GM19395 (cell line): ENCODE results near the gene LRRC53.
A peak's percentile ranks its signal among the peaks of the same experiment; 100 is the strongest.

Experiments
- ATAC-seq: cut with Tn5 transposase; IDR thresholded peaks from one replicate; pipeline ENCODE4 v1.9.1; 2021; ENCODE audit warnings: mild to moderate bottlenecking, moderate library complexity; ENCODE audit not compliant: unreplicated experiment

LRRC53 gene

DNA sequence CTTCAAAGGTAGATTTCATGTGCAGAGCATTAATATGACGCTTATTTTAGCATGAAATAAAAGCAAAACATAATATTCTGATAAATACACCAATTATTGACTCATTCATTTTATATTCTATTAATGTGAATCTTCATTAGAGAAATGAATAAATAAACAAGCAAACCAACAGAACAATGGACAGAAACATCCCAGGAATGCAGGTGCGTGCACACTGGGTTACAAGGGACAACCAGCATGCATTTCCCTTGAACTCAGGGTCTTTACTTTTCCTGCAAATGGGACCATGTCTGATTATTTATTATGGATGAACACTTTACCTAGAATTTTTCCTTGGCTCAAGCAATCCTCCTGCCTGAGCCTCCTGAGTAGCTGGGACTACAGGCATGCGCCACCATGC, 13.5 kb downstream of the LRRC53 start:
- ATAC-seq, result no peak

DNA sequence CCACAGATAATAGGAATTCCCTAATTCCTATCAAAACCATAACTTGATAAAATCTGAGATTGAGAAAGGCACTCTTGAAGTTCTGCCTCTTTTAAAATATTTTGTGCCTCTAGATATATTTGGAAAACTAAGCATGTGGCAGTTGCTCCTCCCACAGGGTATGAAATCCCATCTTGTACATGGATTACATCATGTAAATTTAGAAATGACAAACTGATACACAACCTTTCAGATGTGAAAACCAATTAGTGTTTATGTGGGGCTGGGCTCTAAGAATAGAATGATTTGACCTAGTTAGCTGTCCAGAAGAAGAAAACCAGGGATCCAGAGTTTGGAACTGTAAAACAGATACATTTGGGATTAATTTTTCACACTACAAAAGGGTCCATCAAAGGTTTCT, 15.7 kb downstream of the LRRC53 start:
- ATAC-seq, result no peak

DNA sequence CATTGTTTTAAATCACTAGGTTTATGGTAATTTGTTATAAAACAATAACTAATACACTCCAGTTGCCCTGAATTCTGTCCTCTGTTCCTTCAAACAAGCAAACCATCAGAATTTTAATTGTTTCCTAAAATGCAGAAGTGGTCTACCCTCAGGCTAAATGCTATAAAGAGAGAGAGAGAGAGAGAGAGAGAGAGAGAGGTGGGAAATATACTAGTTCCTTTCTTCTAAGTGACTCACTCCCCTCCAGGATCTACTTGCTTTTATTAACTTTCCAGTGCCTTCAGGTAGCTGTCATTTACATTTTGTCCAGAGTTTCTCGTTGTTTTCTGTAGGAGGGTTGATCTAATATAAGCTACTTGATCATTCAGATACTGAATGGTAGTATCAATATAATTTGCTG, 26.4 kb downstream of the LRRC53 start:
- no peak for ATAC-seq

DNA sequence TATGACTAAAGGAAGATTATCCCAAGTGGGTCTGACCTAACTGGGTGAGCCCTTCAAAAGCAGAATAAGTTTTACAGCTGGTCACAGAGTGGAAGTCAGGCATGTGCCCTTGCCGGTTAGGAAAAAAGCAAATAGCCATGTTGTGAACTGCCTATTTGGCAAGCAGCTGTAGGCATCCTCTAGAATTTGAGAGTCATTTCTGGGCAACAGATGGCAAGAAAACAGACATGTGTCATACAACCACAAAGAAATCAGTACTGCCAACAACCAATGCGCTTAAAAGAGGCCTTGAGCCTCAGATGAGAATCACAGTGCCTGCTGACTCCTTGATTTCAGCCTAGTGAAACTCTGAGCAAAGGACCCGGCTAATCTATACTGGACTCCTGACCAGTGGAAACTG, 26.8 kb downstream of the LRRC53 start:
- ATAC-seq, result no peak

DNA sequence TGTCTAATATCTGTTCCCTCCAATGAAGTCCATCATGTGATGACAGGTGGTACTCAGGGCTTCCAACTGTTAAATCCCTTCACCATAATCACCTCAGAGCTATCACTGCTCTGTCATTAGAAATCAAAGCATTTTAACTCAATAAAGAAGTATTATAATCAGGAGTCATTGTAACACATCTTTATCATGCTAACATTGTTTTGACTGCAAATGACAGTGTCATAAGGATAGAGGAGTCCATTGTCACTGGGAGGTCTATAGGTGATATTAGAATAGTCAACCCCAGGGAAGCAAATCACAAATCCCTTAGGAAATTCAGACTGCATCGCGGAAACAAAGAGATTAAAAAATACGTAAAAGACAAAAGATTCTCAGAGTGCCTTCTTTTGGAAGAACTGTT, 30.8 kb downstream of the LRRC53 start:
- ATAC-seq, result no peak

DNA sequence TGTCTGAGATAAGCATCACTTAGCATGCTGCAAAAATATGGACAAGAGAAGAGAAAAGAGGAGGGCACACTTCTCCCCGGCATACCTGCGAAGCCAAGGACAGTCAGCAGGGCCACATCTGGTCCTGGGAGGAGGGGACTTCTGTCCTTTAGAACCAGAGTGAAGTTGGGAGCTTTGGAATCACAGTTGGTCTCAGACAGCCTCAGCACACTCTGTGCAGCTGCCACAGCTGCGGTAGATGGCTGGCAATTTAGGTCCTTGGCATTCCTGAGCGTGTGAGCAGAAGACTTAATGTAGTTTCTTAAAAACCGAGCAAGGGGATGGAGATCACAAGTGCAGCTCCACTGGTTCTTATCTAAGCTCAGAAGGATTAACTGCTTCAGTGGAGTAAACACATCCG, 32.3 kb downstream of the LRRC53 start:
- ATAC-seq, result no peak

DNA sequence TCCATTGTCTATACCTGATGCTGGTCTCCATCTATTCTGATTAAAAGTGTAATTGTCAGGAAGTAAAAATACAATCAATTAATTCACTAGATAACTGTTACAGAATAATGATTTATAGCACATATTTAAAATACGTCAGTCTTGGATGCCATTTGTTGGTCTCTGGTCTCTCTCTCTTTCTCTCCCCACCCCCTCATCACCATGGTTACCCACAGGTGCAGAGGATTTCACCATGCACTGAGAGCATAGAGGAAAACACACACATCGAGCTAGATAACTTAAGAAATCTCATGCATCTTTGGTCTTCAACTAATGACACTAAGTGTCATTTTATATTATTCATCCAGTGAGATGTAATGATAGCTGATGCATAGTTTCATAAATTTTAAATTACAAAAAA, 33.4 kb downstream of the LRRC53 start:
- no peak for ATAC-seq

DNA sequence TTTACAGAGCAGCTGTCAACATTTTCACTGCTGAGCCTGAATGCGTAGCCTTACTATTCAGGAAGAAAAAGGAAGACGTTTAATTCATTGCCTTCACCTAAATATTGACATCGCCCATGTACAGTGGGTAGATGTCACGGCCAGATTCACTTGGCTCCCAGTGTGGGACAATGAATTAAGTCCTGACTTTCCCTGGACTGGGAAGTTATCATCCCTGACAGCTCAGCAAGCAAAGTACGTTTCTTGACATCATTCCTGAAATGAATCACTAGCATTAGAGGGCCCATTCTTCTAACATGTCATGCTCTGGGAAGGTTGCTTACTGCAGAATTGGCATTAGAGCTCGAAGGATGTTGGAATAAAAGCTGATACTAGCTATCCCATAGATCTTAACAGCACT, 37.8 kb downstream of the LRRC53 start:
- no peak for ATAC-seq

DNA sequence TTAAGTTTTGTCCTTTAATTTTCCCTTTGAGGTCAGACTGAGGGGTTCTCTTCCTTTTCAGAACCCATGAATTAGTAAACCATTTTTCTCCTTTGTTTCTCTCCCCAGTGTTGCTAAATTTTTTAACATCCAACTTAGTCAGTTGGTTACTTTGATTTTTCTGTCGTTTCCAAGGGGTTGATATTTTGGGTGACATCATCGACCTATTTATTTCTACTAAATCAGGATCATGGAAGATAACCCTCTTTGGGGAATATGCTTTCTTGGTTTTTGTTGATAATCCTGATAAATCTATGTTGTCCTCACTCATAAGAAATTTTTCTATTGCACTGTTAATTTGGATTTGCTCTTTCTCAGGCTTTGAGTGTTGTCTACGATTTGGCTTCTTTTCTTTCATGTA, 40.9 kb downstream of the LRRC53 start:
- no peak for ATAC-seq

DNA sequence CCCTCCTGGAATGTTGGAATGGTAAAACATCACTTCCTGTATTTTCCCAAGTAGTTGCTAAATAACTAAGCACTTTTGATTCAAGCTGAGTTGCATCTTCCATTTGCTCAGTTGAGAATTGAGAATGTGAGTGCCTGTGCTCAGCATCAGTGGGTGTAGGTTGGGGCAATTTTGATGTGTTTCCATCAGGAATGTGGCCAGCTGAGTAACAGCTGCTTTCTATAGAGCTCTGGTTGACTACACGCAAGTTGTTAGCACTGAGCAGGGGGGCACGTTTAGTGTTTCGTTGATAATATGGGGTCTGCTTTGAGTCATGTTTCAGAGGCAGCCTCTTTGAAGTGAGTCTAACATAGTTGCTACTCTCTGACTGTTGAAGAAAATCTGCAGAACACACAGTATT, 41.5 kb downstream of the LRRC53 start:
- no peak for ATAC-seq

DNA sequence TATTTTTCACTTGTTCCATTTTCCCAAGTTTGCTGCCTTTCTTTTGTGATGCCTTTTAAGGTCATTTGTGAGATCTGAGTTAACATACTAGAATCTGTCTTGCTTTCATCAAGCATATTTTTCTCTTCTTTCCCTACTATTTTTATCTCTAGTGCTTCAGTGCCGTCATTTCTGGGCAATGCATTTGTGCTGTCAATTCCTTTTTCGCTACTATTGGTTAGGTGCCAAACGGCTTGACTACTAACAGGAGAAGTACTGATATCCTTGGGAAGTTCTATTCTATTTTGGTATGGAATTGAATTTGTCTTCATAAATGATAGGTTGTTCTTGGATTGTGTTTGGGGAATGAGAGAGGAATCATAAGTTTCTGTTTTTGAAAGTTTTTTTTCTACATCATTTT, 42.2 kb downstream of the LRRC53 start:
- ATAC-seq, result no peak

DNA sequence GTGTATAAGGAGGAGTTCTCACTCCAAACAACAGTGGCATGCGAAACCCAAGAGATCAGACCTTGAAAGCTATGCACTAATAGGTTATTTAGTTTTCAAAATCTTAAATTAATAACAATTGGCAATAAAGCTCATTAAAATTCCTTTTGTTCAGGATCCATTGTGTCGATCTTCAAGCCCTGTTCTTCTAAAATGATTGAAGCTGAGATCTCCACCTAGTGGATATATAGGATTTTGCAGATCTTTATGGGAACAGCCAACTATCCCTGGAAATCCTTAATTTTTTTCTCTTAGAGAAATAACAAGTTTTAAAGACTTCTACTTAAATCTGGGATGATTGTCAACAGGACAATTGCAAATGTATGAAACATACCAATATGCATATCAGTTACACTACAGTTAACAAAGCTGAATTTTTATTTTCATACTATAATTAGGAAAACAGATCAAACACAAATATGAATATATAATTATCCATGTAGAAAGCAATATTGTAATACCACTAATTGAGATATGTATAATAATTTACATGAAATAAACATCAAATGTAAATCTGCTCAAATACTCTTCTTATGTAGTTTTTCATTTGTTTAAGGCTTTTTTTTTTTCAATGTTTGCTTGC, 43.3 kb downstream of the LRRC53 start:
- ATAC-seq, result no peak

DNA sequence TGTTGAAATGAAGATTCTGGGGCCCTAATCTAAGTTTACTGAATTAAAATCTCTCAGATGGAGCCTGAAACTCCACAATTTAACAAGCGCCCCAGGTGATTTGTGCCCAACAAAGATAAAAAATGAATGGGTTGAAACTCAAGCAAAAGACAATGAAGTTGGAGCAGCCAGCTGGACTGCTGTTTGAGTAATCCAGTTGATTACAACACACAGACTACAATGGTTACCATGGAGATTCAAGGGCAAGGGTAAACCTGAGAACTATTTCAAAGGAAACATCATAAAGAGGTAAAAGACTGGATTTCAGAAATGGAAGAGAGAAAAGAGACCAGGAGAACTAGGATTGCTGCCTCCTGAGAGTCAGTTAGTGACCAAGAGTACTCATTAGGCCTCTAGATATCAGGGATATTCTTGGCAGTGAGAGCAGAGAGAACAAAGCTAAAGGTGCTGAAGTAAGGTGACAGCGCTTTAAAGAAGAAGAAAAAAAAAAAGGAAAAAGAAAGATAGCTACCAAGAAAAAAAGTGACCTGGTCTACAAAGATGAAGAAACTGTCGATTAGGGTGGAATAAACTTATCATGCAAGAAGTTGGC, 44.5 kb downstream of the LRRC53 start:
- no peak for ATAC-seq

DNA sequence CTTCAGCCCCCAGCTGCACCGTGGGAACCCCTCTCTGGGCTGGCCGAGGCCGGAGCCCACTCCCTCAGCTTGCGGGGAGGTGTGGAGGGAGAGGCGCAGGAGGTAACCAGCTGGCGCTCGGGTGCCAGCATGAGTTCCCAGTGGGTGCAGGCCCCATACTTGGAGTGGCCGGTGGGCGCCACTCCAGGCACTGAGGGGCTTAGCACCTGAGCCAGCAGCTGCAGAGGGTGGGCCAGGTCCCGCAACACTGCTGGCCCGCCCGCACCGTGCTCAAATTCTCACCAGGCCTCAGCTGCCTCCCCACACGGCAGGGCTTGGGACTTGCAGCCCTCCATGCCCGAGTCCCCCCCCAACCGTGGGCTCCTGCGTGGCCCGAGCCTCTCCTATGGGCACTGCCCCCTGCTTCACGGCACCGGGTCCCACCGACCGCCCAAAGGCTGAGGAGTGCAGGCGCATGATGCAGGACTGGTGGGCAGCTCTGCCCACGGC, 47.2 kb downstream of the LRRC53 start:
- ATAC-seq, result no peak

DNA sequence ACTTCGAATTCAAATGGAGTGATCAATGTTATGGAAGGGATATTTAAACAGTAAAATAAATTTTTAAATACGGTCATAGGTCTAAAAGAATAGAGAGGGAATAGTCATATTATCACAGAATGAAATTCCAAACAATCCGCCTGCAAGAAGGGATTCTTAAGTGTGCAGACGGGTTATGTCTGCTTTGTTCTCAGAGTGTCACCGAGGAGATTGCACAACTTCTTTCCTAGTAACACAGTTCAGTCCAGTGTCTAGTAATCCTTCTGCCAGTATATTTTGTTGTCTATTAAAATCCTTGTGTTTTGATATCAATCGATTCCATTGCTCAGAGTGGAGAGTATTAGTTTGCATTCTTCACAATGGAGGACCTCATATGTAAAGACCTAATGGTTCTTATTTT, 48.4 kb downstream of the LRRC53 start:
- no peak for ATAC-seq

DNA sequence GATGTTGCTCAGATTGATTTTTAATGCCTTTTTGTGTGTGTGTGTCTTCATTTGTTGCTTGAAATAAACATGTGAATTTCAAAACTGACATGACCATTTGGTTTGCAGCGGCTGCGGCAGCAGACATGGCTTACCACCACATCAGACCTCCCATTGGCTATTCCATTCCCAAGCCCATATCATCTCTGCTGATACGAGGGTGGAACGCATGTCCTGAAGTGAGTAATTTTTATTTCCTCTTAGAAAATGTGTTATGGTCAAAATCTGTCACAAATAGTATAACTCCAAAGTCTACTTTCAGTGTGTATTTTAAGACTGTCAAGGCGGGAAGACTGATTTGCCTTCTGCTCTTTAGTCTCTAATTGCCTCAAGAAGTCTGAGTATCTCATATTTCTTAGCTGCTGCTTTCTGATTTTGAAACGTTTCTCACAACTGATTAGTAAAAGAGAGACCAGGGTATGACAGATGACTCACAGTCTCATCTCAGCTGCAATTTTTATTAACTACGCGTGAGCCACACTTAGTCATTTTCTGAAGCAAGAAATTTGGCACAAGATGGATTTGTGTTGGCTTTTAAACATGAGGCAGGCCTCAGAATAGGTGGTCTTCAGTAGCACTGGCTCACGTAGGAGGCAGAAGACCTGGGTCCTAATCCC, 49.0 kb downstream of the LRRC53 start:
- peak; percentile 83 for ATAC-seq

DNA sequence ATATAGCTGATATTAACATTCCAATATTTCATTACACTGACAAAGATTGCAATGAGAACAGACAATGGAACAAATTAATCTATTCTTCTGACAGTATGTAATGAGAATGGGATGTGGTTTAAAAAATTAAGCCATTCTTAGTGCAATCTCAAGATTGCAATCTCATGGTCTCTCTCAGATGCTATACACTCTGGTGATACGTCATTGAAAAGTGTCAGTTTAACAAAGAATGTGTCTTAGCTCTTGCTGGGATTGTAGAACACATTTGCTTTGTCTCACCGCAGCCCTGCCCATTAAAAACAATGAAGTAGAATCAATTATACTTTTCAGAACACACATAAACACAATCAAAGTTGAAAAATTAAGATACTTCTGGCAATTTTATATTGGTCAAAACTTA, 55.2 kb downstream of the LRRC53 start:
- no peak for ATAC-seq

DNA sequence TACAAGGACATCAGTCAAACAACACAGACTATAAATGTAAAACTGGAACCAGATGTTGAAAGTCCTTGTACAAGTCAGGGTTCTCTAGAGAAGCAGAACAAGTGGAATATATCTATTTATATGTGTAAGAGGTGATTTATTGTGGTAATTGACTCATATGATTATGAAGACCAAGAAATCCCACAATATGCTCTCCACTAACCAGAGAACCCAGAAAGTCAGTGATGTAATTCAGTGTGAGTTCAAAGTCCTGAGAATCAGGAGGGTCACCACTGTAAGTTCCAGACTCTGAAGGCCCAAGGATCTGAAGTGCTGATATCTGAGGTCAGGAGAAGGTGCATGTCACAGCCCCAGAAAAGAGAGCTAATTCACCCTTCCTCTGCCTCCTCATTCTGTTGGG, 57.0 kb downstream of the LRRC53 start:
- no peak for ATAC-seq

DNA sequence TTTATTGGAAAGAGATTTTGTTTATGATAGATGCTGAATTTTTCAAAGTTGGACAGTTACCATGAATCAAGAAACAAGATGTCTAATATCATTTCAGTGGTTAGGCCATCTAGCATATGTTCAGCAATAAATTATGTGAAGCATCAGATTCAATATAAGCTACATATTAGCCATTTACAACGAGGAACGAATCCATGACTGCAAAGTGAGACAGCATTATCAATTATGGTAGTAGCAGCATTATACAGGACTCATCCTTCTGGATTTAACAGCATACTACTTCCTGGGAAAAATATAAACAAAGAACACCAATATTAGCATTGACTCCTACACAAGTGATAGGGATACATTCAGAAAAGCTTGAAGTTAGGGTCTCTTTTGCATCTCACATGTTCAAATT, 59.1 kb downstream of the LRRC53 start:
- no peak for ATAC-seq

DNA sequence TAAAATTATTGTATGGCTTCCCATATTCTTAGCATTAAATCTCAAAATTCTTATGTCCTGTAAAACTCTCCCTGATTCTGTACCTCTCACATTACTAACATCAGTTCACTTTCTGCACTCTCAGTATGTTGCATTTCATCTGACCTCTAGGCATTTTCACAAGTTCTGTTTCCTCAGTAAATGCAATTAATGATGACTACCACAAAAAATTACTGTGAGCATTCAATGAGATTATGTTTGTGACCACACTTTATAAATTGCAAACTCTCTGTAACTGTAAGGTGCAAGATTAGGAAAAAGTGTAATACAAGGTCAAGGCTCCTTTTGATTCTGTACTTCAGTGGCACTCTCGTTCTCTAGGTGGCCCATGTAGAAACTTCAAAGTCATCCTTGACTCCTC, 60.4 kb downstream of the LRRC53 start:
- no peak for ATAC-seq

DNA sequence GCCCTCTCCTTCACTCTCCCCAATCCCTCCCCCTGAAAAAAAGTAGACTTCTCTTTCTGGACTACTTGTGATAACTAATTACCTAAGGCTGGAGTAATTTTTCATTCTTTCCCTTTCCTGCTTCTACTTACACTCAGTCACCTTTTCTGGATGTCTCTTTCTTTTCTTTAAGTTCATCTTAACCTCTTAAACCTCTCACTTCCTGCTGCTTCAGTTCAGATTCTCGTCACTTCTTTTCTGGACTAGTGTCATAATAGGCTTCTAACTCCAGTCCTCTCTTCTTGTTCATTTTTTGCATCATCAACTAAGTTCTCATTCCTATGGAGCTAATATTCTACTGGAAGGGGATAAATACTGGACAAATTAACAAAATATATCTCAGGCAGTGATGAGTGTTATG, 75.4 kb downstream of the LRRC53 start:
- ATAC-seq, result no peak

DNA sequence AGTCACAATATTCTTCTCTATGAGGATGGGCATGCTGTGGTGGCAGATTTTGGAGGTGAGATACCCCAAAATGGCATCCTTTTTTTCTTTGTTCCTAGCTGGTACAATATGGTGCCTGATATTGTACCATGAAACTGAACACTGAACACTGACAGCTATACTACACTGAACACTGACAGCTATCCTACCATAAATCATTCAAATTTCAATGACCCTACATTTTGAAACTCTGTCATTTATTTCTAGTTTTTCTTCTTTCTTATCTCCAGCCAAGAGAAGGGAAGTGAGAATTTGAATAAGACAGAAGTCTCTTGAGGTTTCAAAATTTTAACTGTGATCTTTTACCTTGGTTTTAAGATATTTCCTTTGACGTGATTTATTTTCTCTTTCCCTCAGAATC, 76.3 kb downstream of the LRRC53 start:
- no peak for ATAC-seq

DNA sequence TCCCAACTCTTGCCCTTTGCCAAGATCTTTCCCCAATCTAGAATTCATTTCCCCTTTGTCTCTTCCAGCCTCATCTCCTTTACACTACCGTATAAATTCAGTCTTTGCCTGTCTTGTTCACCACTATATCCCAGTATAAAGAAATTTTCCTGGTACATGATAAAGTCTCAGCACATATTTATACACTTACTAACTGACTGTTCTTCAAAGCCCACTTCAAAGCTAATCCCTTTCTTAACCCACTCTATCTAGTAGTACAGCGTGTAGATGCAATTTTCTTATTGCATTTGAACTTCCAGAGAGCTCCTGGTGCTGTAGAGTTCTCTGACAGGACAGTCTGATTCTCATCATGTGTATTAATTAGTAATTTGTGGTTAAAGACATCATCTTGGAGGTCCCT, 78.1 kb downstream of the LRRC53 start:
- no peak for ATAC-seq
